MM.1S (cell line): ENCODE results near the gene CTNNBL1.

Experiments used
- DNase-seq: peaks from one replicate; pipeline ENCODE4 v3.0.0-alpha.2; 2015
- H2AFZ ChIP-seq: fragments of 300-600 bp; sonication (generic); 2 replicates; pipeline ENCODE4 v1.6.0; 2016; ENCODE audit warnings: antibody characterized with exemption, low read length
- H3F3A ChIP-seq: fragments of 300-600 bp; sonication (generic); 2 replicates; pipeline ENCODE4 v1.6.1; 2016; ENCODE audit warnings: mild to moderate bottlenecking, antibody characterized with exemption, low read length, moderate library complexity, mixed read lengths; ENCODE audit not compliant: insufficient read depth
- H3K27ac ChIP-seq: fragments of 300-600 bp; sonication (generic); 2 replicates; pipeline ENCODE4 v1.5.1; 2016; ENCODE audit warnings: mild to moderate bottlenecking, low read length
- H3K27me3 ChIP-seq: fragments of 300-600 bp; sonication (generic); replicated peaks from 2 replicates; pipeline ENCODE4 v1.6.0; 2016; ENCODE audit warnings: low read length; ENCODE audit not compliant: insufficient read depth
- H3K36me3 ChIP-seq: fragments of 300-600 bp; sonication (generic); replicated peaks from 2 replicates; pipeline ENCODE4 v1.6.1; 2016; ENCODE audit warnings: mild to moderate bottlenecking, low read length, mixed read lengths; ENCODE audit not compliant: insufficient read depth
- H3K4me1 ChIP-seq: fragments of 300-600 bp; sonication (generic); 2 replicates; pipeline ENCODE4 v1.6.1; 2016; ENCODE audit warnings: low read length, mixed read lengths
- H3K4me2 ChIP-seq: fragments of 300-600 bp; sonication (generic); 2 replicates; pipeline ENCODE4 v1.6.0; 2016; ENCODE audit warnings: low read depth, low read length
- H3K4me3 ChIP-seq: fragments of 300-600 bp; sonication (generic); 2 replicates; pipeline ENCODE4 v1.5.1; 2016; ENCODE audit warnings: low read length, mixed read lengths
- H3K79me2 ChIP-seq: fragments of 300-600 bp; sonication (generic); 2 replicates; pipeline ENCODE4 v1.6.1; 2016; ENCODE audit warnings: mixed run types, low read length, mixed read lengths
- H3K9ac ChIP-seq: fragments of 300-600 bp; sonication (generic); 2 replicates; pipeline ENCODE4 v1.6.1; 2016; ENCODE audit warnings: low read length, mixed read lengths
- H3K9me2 ChIP-seq: fragments of 300-600 bp; sonication (generic); replicated peaks from 2 replicates; pipeline ENCODE4 v1.6.1; 2016; ENCODE audit warnings: mild to moderate bottlenecking, low read length, mixed read lengths; ENCODE audit not compliant: insufficient read depth
- H3K9me3 ChIP-seq: fragments of 300-600 bp; sonication (generic); replicated peaks from 2 replicates; pipeline ENCODE4 v1.6.1; 2016; ENCODE audit warnings: mild to moderate bottlenecking, low read length, mixed read lengths; ENCODE audit not compliant: insufficient read depth
- H4K20me1 ChIP-seq: fragments of 300-600 bp; sonication (generic); 2 replicates; pipeline ENCODE4 v1.6.1; 2016; ENCODE audit warnings: mild to moderate bottlenecking, low read length, moderate library complexity, mixed read lengths; ENCODE audit not compliant: insufficient read depth
- CTCF ChIP-seq: fragments of 300-600 bp; sonication (generic); IDR thresholded peaks from 2 replicates; pipeline ENCODE4 v1.5.1; 2016; ENCODE audit warnings: antibody characterized with exemption, low read length, mixed read lengths
- EZH2 ChIP-seq: fragments of 300-600 bp; sonication (generic); optimal IDR thresholded peaks from 2 replicates; pipeline ENCODE3; 2017; ENCODE audit warnings: low read depth, mild to moderate bottlenecking, antibody characterized with exemption, low read length, mixed read lengths
- EZH2phosphoT487 ChIP-seq: fragments of 300-600 bp; sonication (generic); IDR thresholded peaks from 2 replicates; pipeline ENCODE4 v1.6.1; 2018; ENCODE audit warnings: antibody characterized with exemption, low read length

The CTNNBL1 gene

DNA sequence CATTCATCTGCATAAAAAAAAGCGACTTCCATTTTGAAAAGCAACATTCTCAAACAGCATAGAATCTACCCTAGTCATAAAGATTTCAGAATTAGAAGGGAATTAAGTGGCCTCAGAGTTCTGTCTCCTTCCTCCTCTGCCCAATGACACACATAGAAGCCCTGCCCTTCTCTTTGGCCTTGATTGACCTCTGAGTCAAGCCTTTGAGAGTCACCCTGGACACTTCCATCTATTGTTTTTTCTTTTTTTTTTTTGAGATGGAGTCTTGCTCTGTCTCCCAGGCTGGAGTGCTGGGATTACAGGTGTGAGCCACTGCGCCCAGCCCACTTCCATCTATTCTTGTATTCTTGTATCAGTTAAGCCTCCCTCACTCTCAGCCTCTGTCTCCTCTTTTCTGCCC, 44.8 kb upstream of the CTNNBL1 start:
- Histone ChIP-seq H3K36me3 (no peaks in the 10 kb centered on the region), H3K9me2 (no peaks in the 10 kb centered on the region), H3K4me1 (no peaks in the 10 kb centered on the region), H3K4me2 (no peak overlapping the region), H3F3A (no peaks in the 10 kb centered on the region), H3K79me2 (no peaks in the 10 kb centered on the region), H3K27ac (no peak overlapping the region), H3K9me3 (no peaks in the 10 kb centered on the region), H3K27me3 (no peaks in the 10 kb centered on the region), H2AFZ (no peak overlapping the region), H4K20me1 (no peaks in the 10 kb centered on the region), H3K9ac (no peak overlapping the region), H3K4me3 (no peak overlapping the region)
- TF ChIP-seq EZH2phosphoT487 (no peak), CTCF (no peak), EZH2 (no peak)
- no peak for DNase-seq

DNA sequence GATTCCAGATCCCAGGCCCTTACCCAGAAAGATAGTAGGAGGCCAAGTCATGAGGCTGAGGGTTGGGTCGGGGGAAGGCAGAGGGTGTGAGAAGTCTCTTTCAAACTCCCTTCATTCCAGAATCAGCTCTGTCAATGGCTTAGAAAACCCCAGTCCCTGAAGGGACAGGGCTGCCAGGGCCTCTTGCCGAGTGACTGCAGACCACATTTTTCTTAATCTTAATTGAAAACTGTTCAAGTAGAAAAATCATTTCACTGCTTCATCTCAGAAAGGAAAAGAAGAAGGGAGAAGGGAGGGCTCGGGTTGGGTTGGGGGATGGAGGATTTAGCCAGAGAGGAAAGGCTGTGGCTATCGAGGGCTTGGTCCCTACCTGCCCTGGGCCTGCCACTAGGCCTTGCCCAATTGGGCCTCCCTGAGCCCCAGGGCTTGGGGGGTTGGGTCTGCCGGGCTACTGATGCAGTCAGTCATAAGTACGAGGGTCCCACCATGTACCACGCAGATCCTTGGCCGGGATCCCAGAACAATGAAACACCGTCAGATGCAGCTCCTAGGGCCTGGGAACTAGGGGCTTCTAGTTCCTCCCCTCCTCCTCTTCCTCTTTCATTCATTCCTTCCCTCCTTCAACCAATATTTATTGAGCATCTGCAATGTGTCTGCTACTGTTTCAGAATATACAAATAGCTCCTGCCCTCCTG, 44.0 kb upstream of the CTNNBL1 start:
- H3K36me3 ChIP-seq = no peaks in the 10 kb centered on the region
- no peak overlapping the region for H3K4me2 ChIP-seq
- H3K4me3 ChIP-seq = no peak overlapping the region
- no peak for TF ChIP-seq EZH2phosphoT487
- TF ChIP-seq EZH2 = no peak
- TF ChIP-seq CTCF = no peak
- H3K9me3 ChIP-seq = no peaks in the 10 kb centered on the region
- no peaks in the 10 kb centered on the region for H3K27me3 ChIP-seq
- H3K27ac ChIP-seq = no peak overlapping the region
- H3K9ac ChIP-seq = no peak overlapping the region
- no peaks in the 10 kb centered on the region for H3F3A ChIP-seq
- DNase-seq = no peak
- no peaks in the 10 kb centered on the region for H3K9me2 ChIP-seq
- H4K20me1 ChIP-seq = no peaks in the 10 kb centered on the region
- H3K4me1 ChIP-seq = no peaks in the 10 kb centered on the region
- H2AFZ ChIP-seq = no peak overlapping the region
- H3K79me2 ChIP-seq = no peaks in the 10 kb centered on the region

DNA sequence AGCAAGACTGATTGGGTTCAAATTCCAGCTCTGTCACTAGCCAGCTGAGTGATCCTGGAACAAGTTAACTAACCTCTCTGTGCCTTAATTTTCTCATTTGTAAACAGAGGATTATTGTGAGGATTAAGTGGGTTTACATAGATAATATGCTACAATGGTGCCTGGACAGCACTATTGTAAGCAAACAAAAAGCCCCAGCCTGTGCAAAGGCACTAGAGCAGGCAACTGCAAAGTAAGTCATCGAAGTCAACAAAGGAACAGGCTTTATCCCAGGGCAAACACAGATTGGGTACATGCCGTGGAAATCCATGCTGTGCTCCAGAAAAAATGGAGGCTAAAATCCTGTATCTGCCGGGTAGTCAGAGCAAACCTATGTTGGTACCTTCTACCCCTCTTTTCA, 43.2 kb upstream of the CTNNBL1 start:
- no peak for DNase-seq
- Histone ChIP-seq H3F3A (no peaks in the 10 kb centered on the region), H3K4me1 (no peaks in the 10 kb centered on the region), H3K4me3 (no peak overlapping the region), H3K79me2 (no peaks in the 10 kb centered on the region), H3K9ac (no peak overlapping the region), H3K36me3 (no peaks in the 10 kb centered on the region), H2AFZ (no peak overlapping the region), H3K27me3 (no peaks in the 10 kb centered on the region), H3K9me3 (no peaks in the 10 kb centered on the region), H3K27ac (no peak overlapping the region), H4K20me1 (no peaks in the 10 kb centered on the region), H3K9me2 (no peaks in the 10 kb centered on the region), H3K4me2 (no peak overlapping the region)
- no peak for TF ChIP-seq EZH2phosphoT487
- TF ChIP-seq CTCF = no peak
